K562 (cell line): ENCODE measurements around the gene NME7. TPM values are rescaled to one million over a fixed set of nuclear protein-coding genes. Genes with fewer than 3 reads are reported as not detected.

Source experiments
- ATAC-seq: fragments of 200-7000 bp; cut with Tn5 transposase; 3 replicates; pipeline ENCODE4 v1.9.1; 2020; ENCODE audit warnings: moderate library complexity
- BruUV-seq: library from RNA; stranded (reverse); fragments of 400-500 nt; replicated peaks from 2 replicates; lab custom pipeline; 2021; lab: Mats Ljungman, UMichigan
- CTCF ChIA-PET: fragments of 300-600 bp; formaldehyde crosslinking; extraction: SDS; loops from one replicate; lab custom pipeline; 2021; ENCODE audit warnings: low intra/inter-chr PET ratio; lab: Yijun Ruan, JAX
- POLR2A ChIA-PET: fragments of 300-600, 350-650 bp; sonication (Branson Sonifier 250); formaldehyde crosslinking; extraction: SDS; loops from one replicate; lab custom pipeline; 2021; ENCODE audit warnings: antibody characterized with exemption, inconsistent platforms; lab: Yijun Ruan, JAX
- DNase-seq, 4 experiments: peaks; one replicate each; pipeline versions ENCODE4 v3.0.0 to v3.0.0-alpha.2; 2011 to 2018; ENCODE audit warnings: low spot score in 3 of 4, mixed read lengths in 3 of 4; ENCODE audit errors: extremely low read depth in 1 of 4
- FAIRE-seq: peaks from 2 replicates; lab custom pipeline; 2011; peaks lifted over from hg19 to GRCh38; lab: Jason Lieb, UNC
- H2AFZ ChIP-seq: 2 replicates; pipeline ENCODE4 v1.6.0; 2011; ENCODE audit warnings: low read depth, low read length, control low read depth, inconsistent platforms
- H3K27ac ChIP-seq: fragments of 200-600 bp; 3 replicates; pipeline ENCODE4 v1.8.0; 2011; ENCODE audit warnings: low read depth, mild to moderate bottlenecking, control low read depth, inconsistent platforms, low read length, moderate library complexity, mixed read lengths; ENCODE audit errors: extremely low read depth
- H3K27me3 ChIP-seq, 2 experiments: fragments of 300-600 bp in 1 of 2; 2 replicates in 1 of 2; 3 replicates in 1 of 2; pipeline versions ENCODE4 v1.6.0 to v1.8.0; 2011; ENCODE audit warnings: inconsistent platforms in 2 of 2, low read length in 2 of 2, mild to moderate bottlenecking in 1 of 2, mixed read lengths in 1 of 2, moderate library complexity in 1 of 2; ENCODE audit not compliant: control insufficient read depth in 2 of 2, insufficient read depth in 2 of 2
- H3K36me3 ChIP-seq: fragments of 300-600 bp; 3 replicates; pipeline ENCODE4 v1.8.0; 2011; ENCODE audit warnings: mild to moderate bottlenecking, low read length, inconsistent platforms; ENCODE audit not compliant: control insufficient read depth, insufficient read depth
- H3K4me1 ChIP-seq, 2 experiments: fragments of 200-600 bp in 1 of 2; replicated peaks in 1 of 2; 2 replicates in 1 of 2; 3 replicates in 1 of 2; pipeline versions ENCODE4 v1.5.1 to v1.8.0; 2011; ENCODE audit warnings: inconsistent platforms in 2 of 2, low read length in 2 of 2, mild to moderate bottlenecking in 1 of 2, mixed read lengths in 1 of 2, moderate library complexity in 1 of 2; ENCODE audit not compliant: control insufficient read depth in 2 of 2, insufficient read depth in 2 of 2
- H3K4me2 ChIP-seq: 2 replicates; pipeline ENCODE4 v1.6.1; 2011; ENCODE audit warnings: low read length, control low read depth, inconsistent platforms, mixed read lengths; ENCODE audit not compliant: insufficient read depth
- H3K4me3 ChIP-seq: fragments of 200-600 bp; sonication (generic), shearing (Covaris generic); 2 replicates; pipeline ENCODE4 v1.5.1; 2016; ENCODE audit warnings: control low read depth, inconsistent platforms
- H3K79me2 ChIP-seq: fragments of 200-600 bp; 3 replicates; pipeline ENCODE4 v1.8.0; 2011; ENCODE audit warnings: low read length, inconsistent platforms; ENCODE audit not compliant: control insufficient read depth, insufficient read depth
- H3K9ac ChIP-seq, 2 experiments: 2 replicates each; pipeline versions ENCODE4 v1.6.0 to v1.6.1; 2011; ENCODE audit warnings: low read depth in 2 of 2, low read length in 2 of 2, control low read depth in 1 of 2, inconsistent platforms in 1 of 2, mild to moderate bottlenecking in 1 of 2, mixed read lengths in 1 of 2; ENCODE audit not compliant: insufficient read depth in 1 of 2
- H3K9me1 ChIP-seq: one replicate; pipeline ENCODE4 v1.6.0; 2011; ENCODE audit warnings: inconsistent platforms, mild to moderate bottlenecking, low read length, moderate library complexity; ENCODE audit not compliant: control insufficient read depth, insufficient read depth
- H3K9me3 ChIP-seq: replicated peaks from 2 replicates; pipeline ENCODE4 v1.5.1; 2011; ENCODE audit warnings: low read depth, low read length, inconsistent platforms; ENCODE audit not compliant: control insufficient read depth, insufficient read depth
- H4K20me1 ChIP-seq: replicated peaks from 2 replicates; pipeline ENCODE4 v1.6.1; 2011; ENCODE audit warnings: low read length, inconsistent platforms, mixed read lengths; ENCODE audit not compliant: control insufficient read depth, insufficient read depth
- DDX20 ChIP-seq: fragments of 450-650 bp; IDR thresholded peaks from 2 replicates; pipeline ENCODE4 v1.6.1; 2016; ENCODE audit warnings: missing genetic modification characterization, low read depth, mild to moderate bottlenecking, missing compliant biosample characterization, moderate library complexity
- HMG20A ChIP-seq: fragments of 450-650 bp; formaldehyde crosslinking; conservative IDR thresholded peaks from 2 replicates; pipeline ENCODE4 v1.4.0; 2020; ENCODE audit warnings: mild to moderate bottlenecking, mixed read lengths
- HMGN3 ChIP-seq: IDR thresholded peaks from 2 replicates; pipeline ENCODE4 v1.6.1; 2011; ENCODE audit warnings: borderline replicate concordance, low read depth, mild to moderate bottlenecking, mixed read lengths, low read length; ENCODE audit not compliant: insufficient read length; ENCODE audit errors: extremely low read depth
- JUND ChIP-seq, 2 experiments: IDR thresholded peaks; 2 replicates in 1 of 2; 3 replicates in 1 of 2; pipeline ENCODE4 v1.6.1; 2011; ENCODE audit warnings: borderline replicate concordance in 2 of 2, low read depth in 2 of 2, low read length in 2 of 2, improper control_type of control experiment in 1 of 2, missing biosample characterization in 1 of 2, missing genetic modification characterization in 1 of 2, missing genetic modification reagents in 1 of 2
- KLF6 ChIP-seq: fragments of 250-450 bp; sonication (Bioruptor Pico); IDR thresholded peaks from 2 replicates; pipeline ENCODE4 v1.4.0; 2020; ENCODE audit warnings: mild to moderate bottlenecking, moderate library complexity, borderline replicate concordance
- PTBP1 ChIP-seq: fragments of 200-400 bp; formaldehyde crosslinking; IDR thresholded peaks from 2 replicates; pipeline ENCODE4 v1.6.1; 2017; ENCODE audit warnings: low read depth, low read length
- RNF2 ChIP-seq: sonication (generic); IDR thresholded peaks from 2 replicates; pipeline ENCODE4 v1.6.1; 2016
- ZNF436 ChIP-seq: fragments of 250-450, 450-650 bp; sonication (Bioruptor Pico); formaldehyde crosslinking; IDR thresholded peaks from 2 replicates; pipeline ENCODE4 v1.7.0; 2020; ENCODE audit warnings: mild to moderate bottlenecking
- WGBS: fragments of 100-300 bp; shearing (Covaris generic); methylation state at CpG from one replicate; pipeline ENCODE4 v1.1.6; 2016; ENCODE audit warnings: low coverage, mixed read lengths; ENCODE audit not compliant: insufficient coverage; ENCODE audit errors: missing lambda C conversion rate; 5-methylcytosine and 5-hydroxymethylcytosine counted together
- in situ Hi-C: fragments of 300-500 bp; cut with MboI; formaldehyde crosslinking; loops from 4 replicates; pipeline ENCODE4 v1.15.0; 2018; ENCODE audit warnings: inconsistent platforms, mixed read lengths
- intact Hi-C: fragments of 100-400 bp; cut with micrococcal nuclease; formaldehyde crosslinking; loops from 2 replicates; pipeline ENCODE4 v1.14.2; 2022
- polyA plus RNA-seq, 8 experiments: library from polyadenylated mRNA; depleted of rRNA in 4 of 8; stranded (reverse) in 5 of 8; unstranded in 3 of 8; fragments of >200 nt; fragmentation: Nextera tagmentation in 2 of 8; fragmentation: Illumina TruSeq in 1 of 8; extraction: Ambion mirVana in 2 of 8; extraction: Trizol in 1 of 8; gene quantifications; 2 replicates each; pipeline versions ENCODE4 v1.2.1 to v1.2.3, GENCODE V29; 2011 to 2014; ENCODE audit warnings: inconsistent platforms in 1 of 8, missing spikeins in 1 of 8
- total RNA-seq, 7 experiments: library from RNA; depleted of rRNA in 6 of 7; stranded (reverse); fragments of >200 nt in 6 of 7; fragmentation: Illumina TruSeq in 2 of 7; extraction: Trizol in 2 of 7; gene quantifications; 2 replicates each; pipeline versions ENCODE4 v1.2.1 to v1.2.3, GENCODE V29; 2011 to 2021; ENCODE audit warnings: low replicate concordance in 1 of 7

The NME7 gene
- total and polyA plus RNA-seq, 9 of the 15 experiments (the other 6 are each of a cell fraction or from before 2014, with no cell fraction given) = 7.9 to 43.2 (median 23.9) TPM

GRCh38 chr1:169117014-169117413 lies 250.6 kb downstream of the NME7 start:
- Histone ChIP-seq H3K4me2 (no peak overlapping the region), H3K27ac (no peak overlapping the region), H3K79me2 (no peaks in the 10 kb centered on the region), H3K4me3 (no peak overlapping the region), H3K4me1 (peaks cover 0 to 5% of the 10 kb centered on the region in 2 experiments; a peak in 2 of 5 replicates), H3K9me1 (no peaks in the 10 kb centered on the region), H2AFZ (no peak overlapping the region), H4K20me1 (no peaks in the 10 kb centered on the region), H3K9me3 (no peaks in the 10 kb centered on the region), H3K27me3 (no peaks in the 10 kb centered on the region), H3K36me3 (no peaks in the 10 kb centered on the region), H3K9ac (no peak overlapping the region)
- intact Hi-C loops = no loop called here
- WGBS = 52% methylated on average over 2 of the region's 2 CpGs
- POLR2A ChIA-PET = interaction anchor here (0.7 to 1.2 kb wide), 2 partner anchors 11 to 76 kb away, joined by 4 read pairs; partner anchors contain the start of gene ATP1B1
- in situ Hi-C loops = no loop called here
- CTCF ChIA-PET = no interaction called here
- no peak for DNase-seq
- no peak for ATAC-seq
- BruUV-seq = no TSS peak
- TF ChIP-seq RNF2 (no peak), ZNF436 (CRISPR knock-in tag) (no peak), DDX20 (tag) (no peak), PTBP1 (no peak), KLF6 (CRISPR knock-in tag) (no peak), JUND (IDR thresholded peaks at IDR 0.05; ENCODE audit: borderline replicate concordance, low read depth, low read length) (no peak), JUND (tag; IDR thresholded peaks at IDR 0.05; ENCODE audit: borderline replicate concordance, low read depth, low read length) (no peak), HMG20A (CRISPR knock-in tag) (no peak), HMGN3 (no peak)
- no peak for FAIRE-seq
